Erythroblast (primary cell): ENCODE data around the gene SLC35B1.

ENCODE experiments used
- GATA1 ChIP-seq: IDR thresholded peaks from 2 replicates; pipeline ENCODE4 v1.6.1; 2011; ENCODE audit warnings: low read depth, mild to moderate bottlenecking, control low read depth, low read length, moderate library complexity
- POLR2A ChIP-seq: IDR thresholded peaks from 2 replicates; pipeline ENCODE4 v1.6.1; 2011; ENCODE audit warnings: mild to moderate bottlenecking, low read length

- TF ChIP-seq POLR2A (no peak), GATA1 (no peak)
These were observed 18.9 kb downstream of the SLC35B1 start for GRCh38 chr17:49688848-49689247.
